ENCODE data around the gene TIMM44. TPM values are rescaled to one million over a fixed set of nuclear protein-coding genes. Genes with fewer than 3 reads are reported as not detected.

Gene TIMM44
- total RNA-seq, 1 donor from 2014 or later: 89.1 TPM

DNA sequence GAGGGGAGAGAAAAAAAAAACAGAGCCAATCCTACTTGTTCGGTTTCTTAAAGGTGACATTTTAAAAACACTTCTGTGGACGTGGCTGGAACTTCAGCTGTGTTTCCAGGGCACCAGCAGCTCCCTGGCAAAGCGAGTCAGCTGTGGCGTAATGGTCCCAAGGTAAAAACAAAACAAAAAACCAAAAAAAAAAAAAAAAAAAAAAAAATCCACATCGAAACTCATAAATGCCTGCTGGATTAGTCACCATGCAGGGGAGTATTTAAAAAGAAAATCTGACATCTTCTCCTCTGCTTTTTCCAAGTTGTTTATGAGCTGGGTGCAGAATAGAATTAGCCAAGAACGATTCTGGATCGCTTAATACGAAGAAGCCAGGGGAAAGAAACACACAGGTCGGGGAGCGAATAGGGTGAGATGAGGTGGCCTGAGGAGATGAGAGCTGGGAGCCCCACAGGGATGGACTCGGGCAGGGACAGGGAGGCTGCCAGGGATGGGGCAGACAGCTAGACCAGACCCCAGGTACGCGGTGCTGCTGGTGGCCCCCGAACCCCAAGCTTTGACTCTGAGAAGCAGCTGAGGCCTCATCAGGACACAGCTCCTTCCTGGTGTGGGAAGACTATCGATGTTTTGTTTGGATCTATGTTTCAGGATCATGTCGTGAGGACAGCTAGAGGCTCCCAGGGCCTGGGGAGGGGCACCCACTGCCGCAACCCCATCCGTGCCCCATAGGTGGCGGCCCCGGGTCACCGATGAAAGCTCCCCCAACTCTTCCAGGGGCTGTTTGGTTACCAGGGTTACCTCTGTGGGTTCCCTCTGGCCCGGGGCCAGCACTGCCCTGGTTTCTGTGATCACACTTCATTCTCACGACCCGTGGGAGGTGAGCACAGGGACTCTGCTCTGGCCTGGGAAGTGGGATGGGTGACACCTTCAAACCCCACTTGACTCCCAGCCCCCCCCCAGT, 14.4 kb downstream of the TIMM44 start:
- Histone ChIP-seq H3K27ac (replicated peaks) (peak overlapping the region; percentile 70), H3K27me3 (ENCODE audit: low read depth) (no peaks in the 10 kb centered on the region), H3K4me3 (no peak overlapping the region), H3K36me3 (peaks cover 38% of the 10 kb centered on the region), H3K4me1 (peaks cover 50% of the 10 kb centered on the region), H3K9me3 (replicated peaks) (no peaks in the 10 kb centered on the region)
- DNase-seq: no peak
- TF ChIP-seq CTCF (IDR thresholded peaks at IDR 0.05; ENCODE audit: borderline replicate concordance): peak; percentile 13
- intact Hi-C loops (cut with micrococcal nuclease): no loop called here

GRCh38 chr19:7928334-7928706, 15.1 kb downstream of the TIMM44 start:
- Histone ChIP-seq H3K4me1 (peaks cover 50% of the 10 kb centered on the region), H3K27ac (replicated peaks) (peak overlapping the region; percentile 70), H3K36me3 (peaks cover 31% of the 10 kb centered on the region), H3K4me3 (no peak overlapping the region), H3K27me3 (ENCODE audit: low read depth) (no peaks in the 10 kb centered on the region), H3K9me3 (replicated peaks) (no peaks in the 10 kb centered on the region)
- DNase-seq: no peak
- intact Hi-C loops (cut with micrococcal nuclease): no loop called here
- no peak for TF ChIP-seq CTCF (IDR thresholded peaks at IDR 0.05; ENCODE audit: borderline replicate concordance)

- no peak for DNase-seq
- H3K27me3 ChIP-seq (ENCODE audit: low read depth): no peaks in the 10 kb centered on the region
- no peaks in the 10 kb centered on the region for H3K9me3 ChIP-seq (replicated peaks)
- intact Hi-C loops (cut with micrococcal nuclease): no loop called here
- no peak for TF ChIP-seq CTCF (IDR thresholded peaks at IDR 0.05; ENCODE audit: borderline replicate concordance)
- H3K4me3 ChIP-seq: no peak overlapping the region
- peaks cover 50% of the 10 kb centered on the region for H3K4me1 ChIP-seq
- H3K36me3 ChIP-seq: peaks cover 29% of the 10 kb centered on the region
- peak overlapping the region; percentile 70 for H3K27ac ChIP-seq (replicated peaks)
Measured at GRCh38 chr19:7927605-7928333, 15.7 kb downstream of the TIMM44 start.

GRCh38 chr19:7926727-7927604, 16.5 kb downstream of the TIMM44 start:
- no peak for DNase-seq
- intact Hi-C loops (cut with micrococcal nuclease): no loop called here
- no peaks in the 10 kb centered on the region for H3K27me3 ChIP-seq (ENCODE audit: low read depth)
- H3K4me1 ChIP-seq: peaks cover 57% of the 10 kb centered on the region
- H3K9me3 ChIP-seq (replicated peaks): no peaks in the 10 kb centered on the region
- H3K4me3 ChIP-seq: peak overlapping the region; percentile 65
- H3K36me3 ChIP-seq: peaks cover 28% of the 10 kb centered on the region
- H3K27ac ChIP-seq (replicated peaks): no peak overlapping the region
- TF ChIP-seq CTCF (IDR thresholded peaks at IDR 0.05; ENCODE audit: borderline replicate concordance): no peak

Data from left ventricle myocardium inferior (tissue), 1 donor.